GM12872 (cell line): ENCODE measurements around the gene PRR16.

Experiments used
- TF ChIP-seq, protein P1 (sequence below): IDR thresholded peaks from 3 replicates; pipeline ENCODE4 v1.5.1; 2011; ENCODE audit warnings: low read depth, mild to moderate bottlenecking, low read length, moderate library complexity; ENCODE audit not compliant: insufficient read depth

Gene PRR16

DNA sequence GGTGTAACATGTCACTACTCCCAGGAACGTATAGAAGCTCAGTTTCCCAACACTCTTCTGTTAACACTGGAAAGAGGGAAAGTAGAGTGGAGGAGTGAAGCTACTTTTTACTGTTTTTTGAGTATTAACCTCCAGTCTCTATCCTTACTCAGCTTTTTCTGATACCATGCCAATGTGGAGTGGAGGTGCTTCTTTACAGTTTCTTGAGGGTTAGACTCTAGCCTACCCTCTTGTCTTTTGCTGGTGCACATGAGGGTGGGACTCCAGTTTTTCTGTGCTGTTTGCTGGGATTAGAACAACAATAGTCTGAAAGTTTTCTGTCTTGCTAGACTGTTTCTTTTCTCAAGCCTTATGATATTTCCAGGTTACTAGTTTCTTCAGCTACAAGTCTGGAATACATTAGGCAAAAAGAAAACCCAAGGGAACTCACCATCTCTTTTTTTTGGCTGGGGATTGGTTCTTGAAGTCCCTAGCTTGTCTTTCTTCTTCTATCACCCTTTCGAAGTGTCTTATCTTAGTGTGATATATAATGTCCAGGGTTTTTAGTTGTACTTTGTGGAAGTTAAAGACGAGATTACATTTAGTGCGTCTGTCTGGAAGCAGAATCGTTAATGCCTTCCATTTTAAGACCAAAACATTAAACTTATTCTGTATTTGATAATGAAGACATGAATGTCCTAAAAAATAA is 35.9 kb downstream of the PRR16 start:
- TF ChIP-seq, protein P1, sequence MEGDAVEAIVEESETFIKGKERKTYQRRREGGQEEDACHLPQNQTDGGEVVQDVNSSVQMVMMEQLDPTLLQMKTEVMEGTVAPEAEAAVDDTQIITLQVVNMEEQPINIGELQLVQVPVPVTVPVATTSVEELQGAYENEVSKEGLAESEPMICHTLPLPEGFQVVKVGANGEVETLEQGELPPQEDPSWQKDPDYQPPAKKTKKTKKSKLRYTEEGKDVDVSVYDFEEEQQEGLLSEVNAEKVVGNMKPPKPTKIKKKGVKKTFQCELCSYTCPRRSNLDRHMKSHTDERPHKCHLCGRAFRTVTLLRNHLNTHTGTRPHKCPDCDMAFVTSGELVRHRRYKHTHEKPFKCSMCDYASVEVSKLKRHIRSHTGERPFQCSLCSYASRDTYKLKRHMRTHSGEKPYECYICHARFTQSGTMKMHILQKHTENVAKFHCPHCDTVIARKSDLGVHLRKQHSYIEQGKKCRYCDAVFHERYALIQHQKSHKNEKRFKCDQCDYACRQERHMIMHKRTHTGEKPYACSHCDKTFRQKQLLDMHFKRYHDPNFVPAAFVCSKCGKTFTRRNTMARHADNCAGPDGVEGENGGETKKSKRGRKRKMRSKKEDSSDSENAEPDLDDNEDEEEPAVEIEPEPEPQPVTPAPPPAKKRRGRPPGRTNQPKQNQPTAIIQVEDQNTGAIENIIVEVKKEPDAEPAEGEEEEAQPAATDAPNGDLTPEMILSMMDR = no peak

DNA sequence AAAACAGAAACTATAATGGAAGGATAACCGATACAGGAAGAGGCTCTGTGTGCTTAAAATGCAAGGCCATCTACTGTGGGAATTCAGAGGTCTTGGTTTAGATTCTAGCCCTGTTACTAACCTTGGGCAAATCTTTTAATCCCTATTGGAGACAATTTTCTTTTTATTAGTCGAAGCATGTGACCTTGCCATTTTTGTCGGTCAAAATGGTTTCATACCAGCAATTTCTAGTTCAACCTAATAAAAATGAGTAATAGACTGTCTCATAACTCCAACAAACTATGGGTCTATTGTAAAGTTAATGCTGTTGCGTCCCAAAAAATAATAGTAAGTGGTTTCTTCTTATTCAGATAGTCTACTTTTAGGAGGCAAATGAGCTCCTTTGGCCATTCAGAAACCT is 38.4 kb downstream of the PRR16 start:
- TF ChIP-seq, protein P1 = no peak

DNA sequence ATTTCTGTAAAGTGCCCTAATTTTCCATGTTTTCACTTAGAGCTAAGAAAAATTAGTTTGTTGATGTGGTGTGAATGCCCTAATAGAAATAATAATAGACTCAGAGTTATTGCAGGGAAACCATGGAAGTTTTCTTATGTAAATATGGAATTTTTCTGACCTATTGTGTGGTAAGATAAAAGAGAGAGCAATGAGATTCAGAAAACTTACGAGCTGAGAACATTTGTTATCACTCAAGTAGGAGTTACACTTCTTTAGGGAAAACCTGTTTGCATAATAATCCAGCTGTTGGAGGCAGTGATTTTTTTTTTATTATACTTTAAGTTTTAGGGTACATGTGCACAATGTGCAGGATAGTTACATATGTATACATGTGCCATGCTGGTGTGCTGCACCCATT is 39.2 kb downstream of the PRR16 start:
- TF ChIP-seq, protein P1 = no peak

DNA sequence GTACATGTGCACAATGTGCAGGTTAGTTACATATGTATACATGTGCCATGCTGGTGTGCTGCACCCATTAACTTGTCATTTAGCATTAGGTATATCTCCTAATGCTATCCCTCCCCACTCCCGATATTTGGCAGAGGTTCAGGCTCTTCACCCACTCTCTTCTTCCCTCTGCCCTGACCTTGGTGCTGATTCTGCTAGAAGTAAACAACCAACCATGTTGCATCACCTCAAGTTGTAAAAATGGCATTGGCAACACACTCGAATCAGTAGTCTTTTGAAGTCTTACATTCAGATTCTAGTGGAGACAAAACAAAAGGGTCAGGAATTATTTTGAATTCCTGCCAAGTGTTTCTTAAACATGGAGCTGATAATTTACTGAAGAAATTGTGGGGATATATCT is 40.0 kb downstream of the PRR16 start:
- TF ChIP-seq, protein P1 = no peak

DNA sequence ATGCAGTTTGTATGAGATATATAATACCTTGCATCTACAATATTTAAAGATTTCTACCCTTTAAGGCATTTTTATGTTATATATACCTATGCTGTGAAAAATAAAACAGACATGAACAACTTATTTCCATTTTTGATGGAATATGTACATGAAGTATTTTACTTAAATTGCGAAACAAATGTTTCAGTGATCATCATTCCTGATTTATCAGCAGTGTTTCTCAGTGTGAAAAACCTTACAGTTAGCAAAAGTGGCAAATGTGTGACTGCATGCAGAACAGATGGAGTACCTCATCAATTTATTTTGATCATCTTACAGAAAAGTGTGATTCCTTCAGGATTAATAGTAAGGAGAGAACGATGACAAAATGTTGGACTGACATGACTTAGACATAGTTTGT is 43.1 kb downstream of the PRR16 start:
- TF ChIP-seq, protein P1 = no peak

DNA sequence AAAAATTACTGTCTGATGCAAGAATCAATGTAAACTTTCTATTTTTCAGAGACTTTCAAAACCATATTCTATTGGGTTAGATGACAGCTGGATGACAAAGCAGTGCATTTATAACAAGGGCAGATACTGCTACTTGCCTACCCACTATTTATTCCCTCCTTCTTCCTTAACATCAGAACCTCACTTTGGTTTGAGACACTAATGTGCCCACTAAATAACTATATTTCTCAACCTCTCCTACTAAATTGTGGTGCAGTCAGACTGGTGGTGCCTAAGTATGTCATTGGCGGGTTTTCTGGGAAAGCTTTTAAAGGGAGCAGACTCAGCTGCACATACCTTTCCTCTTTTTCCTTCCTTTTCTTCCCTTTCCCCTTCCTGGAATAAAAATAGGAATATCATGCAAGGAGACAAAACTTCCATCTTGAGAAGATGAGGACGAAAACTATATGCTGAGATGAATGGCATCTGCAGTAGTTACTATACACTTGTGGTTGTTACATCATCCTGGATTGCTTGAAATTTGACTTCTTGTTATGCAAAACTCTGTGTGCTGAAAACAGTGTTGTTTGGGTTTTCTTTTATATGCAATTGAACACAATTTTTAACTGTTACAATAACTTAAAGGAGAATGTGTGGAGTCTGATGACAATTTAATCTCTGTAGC is 43.8 kb downstream of the PRR16 start:
- TF ChIP-seq, protein P1 = no peak

DNA sequence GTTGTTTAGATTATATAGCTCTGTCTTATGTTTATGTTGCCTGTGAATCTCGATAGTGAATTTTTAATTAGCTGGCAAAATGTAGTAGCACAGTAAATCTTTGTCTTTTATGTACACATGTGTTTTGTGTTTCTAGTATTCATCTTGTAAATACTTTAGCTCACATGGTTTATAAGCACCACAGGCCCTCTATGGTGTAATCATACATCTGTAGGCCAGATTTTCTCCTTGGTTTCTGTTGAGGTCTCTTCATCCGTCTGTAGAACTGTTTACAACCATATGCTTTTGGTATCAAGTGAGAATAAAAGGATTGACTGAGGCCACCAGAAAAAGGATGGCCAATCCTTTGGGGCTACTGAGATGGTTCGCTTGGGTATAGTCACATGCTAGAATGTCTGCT is 45.0 kb downstream of the PRR16 start:
- TF ChIP-seq, protein P1 = no peak
